K562 (cell line): ENCODE results near the gene MXRA7. TPM values are rescaled to one million over a fixed set of nuclear protein-coding genes. Genes with fewer than 3 reads are reported as not detected.
A peak's percentile ranks its signal among the peaks of the same experiment; 100 is the strongest.

Experiments used
- ATF7 ChIP-seq: fragments of 450-650 bp; IDR thresholded peaks from 2 replicates; pipeline ENCODE4 v1.7.1; 2014; ENCODE audit warnings: mild to moderate bottlenecking, moderate library complexity
- BCL6 ChIP-seq: fragments of 250-450 bp; sonication (Bioruptor Pico); IDR thresholded peaks from 2 replicates; pipeline ENCODE4 v1.4.0; 2020
- CBFA2T2 ChIP-seq: fragments of 450-650 bp; conservative IDR thresholded peaks from 2 replicates; pipeline ENCODE4 v1.6.1; 2017; ENCODE audit warnings: mild to moderate bottlenecking
- ELF4 ChIP-seq: fragments of 450-650 bp; formaldehyde crosslinking; IDR thresholded peaks from 2 replicates; pipeline ENCODE4 v1.4.0; 2022; ENCODE audit warnings: missing genetic modification characterization
- GTF2A2 ChIP-seq: IDR thresholded peaks from 2 replicates; pipeline ENCODE4 v1.6.1; 2016; ENCODE audit warnings: mild to moderate bottlenecking, missing genetic modification characterization, missing compliant biosample characterization
- GTF2E2 ChIP-seq: fragments of 200-800 bp; sonication (Bioruptor generic); IDR thresholded peaks from 2 replicates; pipeline ENCODE4 v1.6.1; 2016; ENCODE audit warnings: missing genetic modification characterization, missing compliant biosample characterization
- HSF4 ChIP-seq: fragments of 250-450 bp; sonication (Bioruptor Pico); IDR thresholded peaks from 2 replicates; pipeline ENCODE4 v2.1.2; 2022; ENCODE audit warnings: mild to moderate bottlenecking, moderate library complexity, borderline replicate concordance
- KLF10 ChIP-seq: fragments of 250-450 bp; sonication (Bioruptor Pico); IDR thresholded peaks from 2 replicates; pipeline ENCODE4 v1.6.1; 2021; ENCODE audit warnings: matching md5 sums
- LEF1 ChIP-seq: fragments of 450-650 bp; IDR thresholded peaks from 2 replicates; pipeline ENCODE4 v1.6.1; 2016; ENCODE audit warnings: mild to moderate bottlenecking
- MYC ChIP-seq, 2 experiments: fragments of 250-450 bp in 1 of 2; sonication (Bioruptor Pico) in 1 of 2; IDR thresholded peaks; 2 replicates each; pipeline versions ENCODE4 v1.5.1 to v1.6.1; 2012 to 2021; ENCODE audit warnings: low read depth in 2 of 2, borderline replicate concordance in 1 of 2, improper control_type of control experiment in 1 of 2, low read length in 1 of 2, mild to moderate bottlenecking in 1 of 2, moderate library complexity in 1 of 2
- NR2C2 ChIP-seq, 2 experiments: fragments of 200-800 bp in 1 of 2; sonication (Bioruptor generic) in 1 of 2; sonication (generic) in 1 of 2; formaldehyde crosslinking in 1 of 2; IDR thresholded peaks; 2 replicates each; pipeline versions ENCODE4 v1.6.1 to v1.8.0; 2016 to 2022; ENCODE audit warnings: mild to moderate bottlenecking in 1 of 2, missing compliant biosample characterization in 1 of 2, missing genetic modification characterization in 1 of 2, missing genetic modification reagents in 1 of 2
- POLR2B ChIP-seq: fragments of 450-650 bp; IDR thresholded peaks from 2 replicates; pipeline ENCODE4 v1.6.1; 2018; ENCODE audit warnings: low read depth; ENCODE audit not compliant: partially characterized antibody
- RBM34 ChIP-seq: fragments of 200-400 bp; formaldehyde crosslinking; IDR thresholded peaks from 2 replicates; pipeline ENCODE4 v1.6.1; 2018; ENCODE audit warnings: low read length, borderline replicate concordance; ENCODE audit not compliant: insufficient read depth
- RBM39 ChIP-seq: fragments of 200-400 bp; formaldehyde crosslinking; optimal IDR thresholded peaks from 2 replicates; pipeline ENCODE3; 2018; ENCODE audit warnings: low read depth, low read length
- RHOXF2B ChIP-seq: fragments of 250-450 bp; sonication (Bioruptor Pico); conservative IDR thresholded peaks from 2 replicates; pipeline ENCODE4 v1.5.1; 2021
- STAG1 ChIP-seq: sonication (generic); formaldehyde crosslinking; IDR thresholded peaks from 2 replicates; pipeline ENCODE4 v1.5.0; 2020; ENCODE audit warnings: missing genetic modification reagents, borderline replicate concordance
- TCF3 ChIP-seq: sonication (generic); formaldehyde crosslinking; IDR thresholded peaks from 2 replicates; pipeline ENCODE4 v1.4.0; 2020; ENCODE audit warnings: mild to moderate bottlenecking, missing genetic modification reagents
- TEAD4 ChIP-seq, 2 experiments: sonication (generic) in 1 of 2; formaldehyde crosslinking in 1 of 2; IDR thresholded peaks; 2 replicates each; pipeline versions ENCODE4 v1.6.1 to v1.8.0; 2012 to 2022; ENCODE audit warnings: borderline replicate concordance in 1 of 2, inconsistent platforms in 1 of 2, low read length in 1 of 2, mild to moderate bottlenecking in 1 of 2, missing genetic modification reagents in 1 of 2
- ZBTB8A ChIP-seq: fragments of 450-650 bp; IDR thresholded peaks from 2 replicates; pipeline ENCODE4 v1.6.1; 2018; ENCODE audit warnings: mild to moderate bottlenecking, moderate library complexity; ENCODE audit not compliant: partially characterized antibody
- ZNF140 ChIP-seq: fragments of 250-450 bp; sonication (Bioruptor Pico); IDR thresholded peaks from 2 replicates; pipeline ENCODE4 v1.8.0; 2021; ENCODE audit warnings: moderate library complexity, mild to moderate bottlenecking, inconsistent platforms
- ZNF174 ChIP-seq: fragments of 250-450 bp; sonication (Bioruptor Pico); IDR thresholded peaks from 2 replicates; pipeline ENCODE4 v1.4.0; 2020; ENCODE audit warnings: mild to moderate bottlenecking
- ZNF41 ChIP-seq: fragments of 250-450 bp; sonication (Bioruptor Pico); conservative IDR thresholded peaks from 2 replicates; pipeline ENCODE4 v1.4.0; 2020; ENCODE audit warnings: mild to moderate bottlenecking
- ZNF57 ChIP-seq: fragments of 450-650 bp; formaldehyde crosslinking; IDR thresholded peaks from 2 replicates; pipeline ENCODE4 v1.4.0; 2020; ENCODE audit warnings: mild to moderate bottlenecking, moderate library complexity
- polyA plus RNA-seq, 8 experiments: library from polyadenylated mRNA; depleted of rRNA in 4 of 8; stranded (reverse) in 5 of 8; unstranded in 3 of 8; fragments of >200 nt; fragmentation: Nextera tagmentation in 2 of 8; fragmentation: Illumina TruSeq in 1 of 8; extraction: Ambion mirVana in 2 of 8; extraction: Trizol in 1 of 8; gene quantifications; 2 replicates each; pipeline versions ENCODE4 v1.2.1 to v1.2.3, GENCODE V29; 2011 to 2014; ENCODE audit warnings: inconsistent platforms in 1 of 8, missing spikeins in 1 of 8
- total RNA-seq, 7 experiments: library from RNA; depleted of rRNA in 6 of 7; stranded (reverse); fragments of >200 nt in 6 of 7; fragmentation: Illumina TruSeq in 2 of 7; extraction: Trizol in 2 of 7; gene quantifications; 2 replicates each; pipeline versions ENCODE4 v1.2.1 to v1.2.3, GENCODE V29; 2011 to 2021; ENCODE audit warnings: low replicate concordance in 1 of 7
- TF ChIP-seq, protein P1 (sequence below): fragments of 250-450 bp; sonication (Bioruptor Pico); IDR thresholded peaks from 2 replicates; pipeline ENCODE4 v1.5.0; 2021; ENCODE audit warnings: mild to moderate bottlenecking, borderline replicate concordance
- TF ChIP-seq, protein P2 (sequence below): sonication (generic); formaldehyde crosslinking; IDR thresholded peaks from 2 replicates; pipeline ENCODE4 v1.8.1; 2022; ENCODE audit warnings: missing genetic modification reagents

MXRA7 gene
- total and polyA plus RNA-seq, 9 of the 15 experiments (the other 6 are each of a cell fraction or from before 2014, with no cell fraction given): 2.6 to 38.4 (median 14.3) TPM

- TF ChIP-seq, protein P1, sequence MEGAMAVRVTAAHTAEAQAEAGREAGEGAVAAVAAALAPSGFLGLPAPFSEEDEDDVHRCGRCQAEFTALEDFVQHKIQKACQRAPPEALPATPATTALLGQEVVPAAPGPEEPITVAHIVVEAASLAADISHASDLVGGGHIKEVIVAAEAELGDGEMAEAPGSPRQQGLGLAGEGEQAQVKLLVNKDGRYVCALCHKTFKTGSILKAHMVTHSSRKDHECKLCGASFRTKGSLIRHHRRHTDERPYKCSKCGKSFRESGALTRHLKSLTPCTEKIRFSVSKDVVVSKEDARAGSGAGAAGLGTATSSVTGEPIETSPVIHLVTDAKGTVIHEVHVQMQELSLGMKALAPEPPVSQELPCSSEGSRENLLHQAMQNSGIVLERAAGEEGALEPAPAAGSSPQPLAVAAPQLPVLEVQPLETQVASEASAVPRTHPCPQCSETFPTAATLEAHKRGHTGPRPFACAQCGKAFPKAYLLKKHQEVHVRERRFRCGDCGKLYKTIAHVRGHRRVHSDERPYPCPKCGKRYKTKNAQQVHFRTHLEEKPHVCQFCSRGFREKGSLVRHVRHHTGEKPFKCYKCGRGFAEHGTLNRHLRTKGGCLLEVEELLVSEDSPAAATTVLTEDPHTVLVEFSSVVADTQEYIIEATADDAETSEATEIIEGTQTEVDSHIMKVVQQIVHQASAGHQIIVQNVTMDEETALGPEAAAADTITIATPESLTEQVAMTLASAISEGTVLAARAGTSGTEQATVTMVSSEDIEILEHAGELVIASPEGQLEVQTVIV (CRISPR knock-in tag): no peak
- TF ChIP-seq BCL6 (CRISPR knock-in tag) (no peak), HSF4 (CRISPR knock-in tag) (no peak), TEAD4 (IDR thresholded peaks at IDR 0.05; ENCODE audit: low read length) (no peak), TEAD4 (CRISPR knock-in tag; IDR thresholded peaks at IDR 0.05; ENCODE audit: borderline replicate concordance) (no peak), GTF2A2 (tag) (no peak), MYC (IDR thresholded peaks at IDR 0.05; ENCODE audit: low read depth, low read length) (peak; percentile 70; the same call in 1 of the 2 replicates), MYC (CRISPR knock-in tag; IDR thresholded peaks at IDR 0.05; ENCODE audit: borderline replicate concordance, low read depth) (no peak), GTF2E2 (tag) (no peak), NR2C2 (CRISPR knock-in tag; IDR thresholded peaks at IDR 0.05) (no peak), NR2C2 (tag; IDR thresholded peaks at IDR 0.05) (no peak; the same call in 1 of the 2 replicates), LEF1 (peak; percentile 87; the same call in 1 of the 2 replicates), KLF10 (no peak), ATF7 (peak; percentile 31; the same call in 1 of the 2 replicates), TCF3 (CRISPR knock-in tag) (peak; percentile 41; the same call in 1 of the 2 replicates), RBM39 (no peak), CBFA2T2 (peak; percentile 60), RBM34 (no peak), ZNF174 (CRISPR knock-in tag) (no peak), ZNF140 (no peak), POLR2B (no peak), RHOXF2B (CRISPR knock-in tag) (no peak), ZNF57 (CRISPR knock-in tag) (no peak), ZBTB8A (no peak), ELF4 (CRISPR knock-in tag) (peak; percentile 91; the same call in 1 of the 2 replicates), STAG1 (CRISPR knock-in tag) (no peak), ZNF41 (no peak)
- TF ChIP-seq, protein P2, sequence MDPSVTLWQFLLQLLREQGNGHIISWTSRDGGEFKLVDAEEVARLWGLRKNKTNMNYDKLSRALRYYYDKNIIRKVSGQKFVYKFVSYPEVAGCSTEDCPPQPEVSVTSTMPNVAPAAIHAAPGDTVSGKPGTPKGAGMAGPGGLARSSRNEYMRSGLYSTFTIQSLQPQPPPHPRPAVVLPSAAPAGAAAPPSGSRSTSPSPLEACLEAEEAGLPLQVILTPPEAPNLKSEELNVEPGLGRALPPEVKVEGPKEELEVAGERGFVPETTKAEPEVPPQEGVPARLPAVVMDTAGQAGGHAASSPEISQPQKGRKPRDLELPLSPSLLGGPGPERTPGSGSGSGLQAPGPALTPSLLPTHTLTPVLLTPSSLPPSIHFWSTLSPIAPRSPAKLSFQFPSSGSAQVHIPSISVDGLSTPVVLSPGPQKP (CRISPR knock-in tag): no peak
Measured at GRCh38 chr17:76697702-76698465, 12.9 kb downstream of the MXRA7 start (continued).
